Measurements from ENCODE around the gene PYDC1.

- TF ChIP-seq ZBTB49 (CRISPR knock-in tag; IDR thresholded peaks at IDR 0.05; ENCODE audit: borderline replicate concordance) (no peak), ZNF850 (CRISPR knock-in tag; conservative IDR thresholded peaks at IDR 0.05) (no peak), ZNF121 (CRISPR knock-in tag; IDR thresholded peaks at IDR 0.05) (no peak), PHF8 (CRISPR knock-in tag; IDR thresholded peaks at IDR 0.05) (no peak), ZKSCAN1 (IDR thresholded peaks at IDR 0.05; ENCODE audit: low read length) (no peak), IKZF1 (IDR thresholded peaks at IDR 0.05) (no peak), FOXK2 (IDR thresholded peaks at IDR 0.05) (no peak), CTCF (CRISPR knock-in tag; IDR thresholded peaks at IDR 0.05) (no peak), GLI4 (CRISPR knock-in tag; IDR thresholded peaks at IDR 0.05; ENCODE audit: borderline replicate concordance) (no peak)
Observed at GRCh38 chr16:31177136-31177535, 39.8 kb downstream of the PYDC1 start.

Data from HepG2 (cell line).